PC-3 (cell line): ENCODE data around the gene AP3M1.

Experiments
- EZH2phosphoT487 ChIP-seq: fragments of 300-600 bp; sonication (generic); IDR thresholded peaks from 2 replicates; pipeline ENCODE4 v1.6.1; 2018; ENCODE audit warnings: mild to moderate bottlenecking, antibody characterized with exemption, low read length, borderline replicate concordance
- TF ChIP-seq, protein P1 (sequence below): fragments of 300-600 bp; sonication (generic); conservative IDR thresholded peaks from 2 replicates; pipeline ENCODE4 v1.5.1; 2017; ENCODE audit warnings: antibody characterized with exemption, low read depth, mild to moderate bottlenecking, low read length

DNA sequence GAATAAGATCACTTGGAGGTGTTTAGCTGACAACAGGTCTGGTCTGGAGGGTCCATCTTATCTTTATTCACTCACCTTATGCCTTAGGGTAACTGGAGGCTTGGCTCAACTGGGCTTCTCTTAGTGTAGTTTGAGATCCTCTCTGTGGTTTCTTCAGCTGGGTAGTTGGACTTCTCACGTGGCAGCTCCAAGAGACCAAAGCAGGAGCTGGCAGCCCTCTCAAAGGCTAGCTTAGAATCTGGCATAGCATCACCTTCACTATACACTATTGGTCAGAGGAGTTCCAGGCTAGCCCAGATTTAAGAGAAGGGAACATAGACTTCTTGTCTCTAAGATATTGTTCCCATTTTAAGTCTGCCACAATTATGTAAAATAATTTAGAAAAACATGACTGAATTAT, 16.8 kb upstream of the AP3M1 start:
- TF ChIP-seq, protein P1, sequence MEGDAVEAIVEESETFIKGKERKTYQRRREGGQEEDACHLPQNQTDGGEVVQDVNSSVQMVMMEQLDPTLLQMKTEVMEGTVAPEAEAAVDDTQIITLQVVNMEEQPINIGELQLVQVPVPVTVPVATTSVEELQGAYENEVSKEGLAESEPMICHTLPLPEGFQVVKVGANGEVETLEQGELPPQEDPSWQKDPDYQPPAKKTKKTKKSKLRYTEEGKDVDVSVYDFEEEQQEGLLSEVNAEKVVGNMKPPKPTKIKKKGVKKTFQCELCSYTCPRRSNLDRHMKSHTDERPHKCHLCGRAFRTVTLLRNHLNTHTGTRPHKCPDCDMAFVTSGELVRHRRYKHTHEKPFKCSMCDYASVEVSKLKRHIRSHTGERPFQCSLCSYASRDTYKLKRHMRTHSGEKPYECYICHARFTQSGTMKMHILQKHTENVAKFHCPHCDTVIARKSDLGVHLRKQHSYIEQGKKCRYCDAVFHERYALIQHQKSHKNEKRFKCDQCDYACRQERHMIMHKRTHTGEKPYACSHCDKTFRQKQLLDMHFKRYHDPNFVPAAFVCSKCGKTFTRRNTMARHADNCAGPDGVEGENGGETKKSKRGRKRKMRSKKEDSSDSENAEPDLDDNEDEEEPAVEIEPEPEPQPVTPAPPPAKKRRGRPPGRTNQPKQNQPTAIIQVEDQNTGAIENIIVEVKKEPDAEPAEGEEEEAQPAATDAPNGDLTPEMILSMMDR = no peak
- no peak for TF ChIP-seq EZH2phosphoT487
